Activated B cell treated with CpG ODN at 0.5 μM for 24 hours (primary cell): Measurements from ENCODE around the gene WBP2NL. TPM values are rescaled to one million over a fixed set of nuclear protein-coding genes. Genes with fewer than 3 reads are reported as not detected.

ENCODE experiments used
- ATAC-seq: fragments of 200-7000 bp; cut with Tn5 transposase; one replicate; pipeline ENCODE4 v1.10.0; 2021; ENCODE audit warnings: low read depth, mild to moderate bottlenecking, moderate library complexity
- CTCF ChIA-PET: fragments of 350-600 bp; sonication (Branson Sonifier 250); formaldehyde crosslinking; loops from one replicate; lab custom pipeline; 2021; ENCODE audit warnings: antibody characterized with exemption; lab: Charles Lee
- POLR2A ChIA-PET: fragments of 350-600 bp; sonication (Branson Sonifier 250); formaldehyde crosslinking; loops from one replicate; lab custom pipeline; 2021; ENCODE audit warnings: antibody characterized with exemption; lab: Charles Lee
- DNase-seq: peaks from one replicate; pipeline ENCODE4 v3.0.0; 2022
- H3K27ac Mint-ChIP-seq: one replicate; pipeline ENCODE4 v1.8.0; 2020; ENCODE audit warnings: mixed read lengths
- H3K27me3 Mint-ChIP-seq: one replicate; pipeline ENCODE4 v1.8.0; 2021; ENCODE audit warnings: mixed read lengths
- H3K36me3 Mint-ChIP-seq: one replicate; pipeline ENCODE4 v1.8.0; 2021; ENCODE audit warnings: low read depth, mixed read lengths
- H3K4me1 Mint-ChIP-seq: one replicate; pipeline ENCODE4 v1.8.0; 2021; ENCODE audit warnings: mixed read lengths
- H3K4me3 Mint-ChIP-seq: one replicate; pipeline ENCODE4 v1.8.0; 2020; ENCODE audit warnings: mild to moderate bottlenecking, mixed read lengths
- H3K9me3 Mint-ChIP-seq: one replicate; pipeline ENCODE4 v1.8.0; 2020; ENCODE audit warnings: mixed read lengths
- CTCF ChIP-seq: fragments of 200-600 bp; IDR thresholded peaks from one replicate; pipeline ENCODE4 v1.8.0; 2022; ENCODE audit warnings: antibody characterized with exemption, mild to moderate bottlenecking
- intact Hi-C: fragments of 100-400 bp; cut with micrococcal nuclease; formaldehyde crosslinking; loops from one replicate; pipeline ENCODE4 v1.15.1; 2024
- total RNA-seq: library from RNA; stranded (reverse); gene quantifications from 2 replicates; pipeline ENCODE4 v1.2.3, GENCODE V29; 2022

The WBP2NL gene
- total RNA-seq, 1 donor from 2014 or later: 7.8 TPM

DNA sequence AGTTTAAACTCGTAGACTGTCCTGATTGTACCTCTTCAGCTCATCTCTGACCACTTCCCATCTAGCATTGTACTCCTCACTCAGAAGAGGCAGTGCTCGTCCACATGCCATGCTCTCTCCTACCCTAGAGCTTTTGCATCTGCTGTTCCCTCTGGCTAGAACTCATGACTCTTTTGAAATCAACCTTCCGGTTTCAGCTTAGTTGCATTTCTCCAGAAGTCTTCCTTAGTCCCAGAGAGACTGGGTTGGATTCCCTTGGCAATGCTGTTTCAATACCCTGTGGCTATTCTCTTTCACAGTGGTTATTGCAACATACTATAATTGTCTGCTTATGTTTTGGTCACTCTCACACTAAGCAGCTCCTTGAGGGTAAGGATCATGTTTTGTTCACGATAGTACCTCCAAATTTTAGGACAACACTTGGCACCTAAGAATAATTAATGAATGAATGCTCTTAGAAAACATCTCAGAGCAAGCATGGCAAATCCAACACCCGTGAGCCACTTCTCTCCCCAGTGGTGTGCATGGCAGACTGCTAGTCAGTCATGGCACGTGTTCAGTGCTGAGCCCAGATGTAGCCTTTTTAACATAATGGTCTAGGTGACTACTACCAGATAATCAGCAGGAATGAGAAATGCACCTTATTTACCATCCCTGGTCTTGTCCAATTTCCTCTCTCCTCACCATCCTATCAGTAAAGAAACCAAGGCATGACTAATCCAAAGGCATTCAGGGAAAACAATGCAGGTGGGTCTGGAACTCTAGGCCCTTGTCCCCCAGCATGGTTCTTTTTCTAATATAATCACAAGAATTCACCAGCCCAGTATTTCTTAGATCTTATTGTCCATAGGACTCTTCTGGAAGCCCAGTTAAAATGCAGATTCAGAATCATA, 14.8 kb upstream of the WBP2NL start:
- DNase-seq (no peak), ATAC-seq (no peak)
- H3K27me3 Mint-ChIP-seq: peaks cover 9% of the 10 kb centered on the region
- H3K4me3 Mint-ChIP-seq: no peak overlapping the region
- POLR2A ChIA-PET: interaction anchor here (0.7 to 1.1 kb wide), 3 partner anchors 96 to 129 kb away, joined by 3 to 6 read pairs (median 6); partner anchors contain the start of gene SMDT1
- no peaks in the 10 kb centered on the region for H3K9me3 Mint-ChIP-seq
- no peak for TF ChIP-seq CTCF
- H3K36me3 Mint-ChIP-seq: no peaks in the 10 kb centered on the region
- H3K27ac Mint-ChIP-seq: no peak overlapping the region
- no peaks in the 10 kb centered on the region for H3K4me1 Mint-ChIP-seq
- intact Hi-C loops: no loop called here
- CTCF ChIA-PET: no interaction called here

GRCh38 chr22:41987276-41987675, 11.3 kb upstream of the WBP2NL start:
- DNase-seq: no peak
- no peak for TF ChIP-seq CTCF
- Mint-ChIP-seq H3K9me3 (no peaks in the 10 kb centered on the region), H3K4me1 (no peaks in the 10 kb centered on the region), H3K36me3 (no peaks in the 10 kb centered on the region), H3K27ac (no peak overlapping the region), H3K4me3 (no peak overlapping the region), H3K27me3 (peaks cover 11% of the 10 kb centered on the region)
- CTCF ChIA-PET: no interaction called here
- no peak for ATAC-seq
- POLR2A ChIA-PET: interaction anchor here (1.8 kb wide), 1 partner anchor 82 kb away, joined by 4 read pairs; no protein-coding TSS in a partner anchor
- intact Hi-C loops: no loop called here

DNA sequence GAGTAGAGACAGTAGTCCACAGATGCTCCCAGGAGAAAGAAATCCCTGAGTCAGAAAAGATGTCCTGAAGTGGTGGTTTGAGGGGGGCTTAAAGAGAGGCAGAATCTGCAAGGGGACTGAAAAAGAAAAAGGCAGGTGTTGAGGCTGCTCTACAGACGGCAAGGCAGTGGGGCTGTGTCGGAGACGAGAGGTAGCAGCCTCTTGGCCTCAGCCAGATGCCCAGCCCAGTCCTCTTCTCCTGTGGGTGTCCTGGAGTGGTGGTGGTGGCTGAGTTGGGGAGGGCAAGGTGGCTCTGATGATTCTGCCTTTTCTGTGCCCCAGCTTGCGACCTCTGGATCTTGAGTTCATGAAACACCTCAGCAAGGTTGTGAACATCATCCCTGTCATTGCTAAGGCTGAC, 9.3 kb upstream of the WBP2NL start:
- ChIA-PET CTCF (no interaction called here), POLR2A (interaction anchor here (1.4 kb wide), 1 partner anchor 9 kb away, joined by 4 read pairs; the partner anchor contains the start of gene WBP2NL)
- no peaks in the 10 kb centered on the region for H3K4me1 Mint-ChIP-seq
- no peak for ATAC-seq
- no peak for DNase-seq
- no peak overlapping the region for H3K27ac Mint-ChIP-seq
- H3K9me3 Mint-ChIP-seq: no peaks in the 10 kb centered on the region
- H3K4me3 Mint-ChIP-seq: no peak overlapping the region
- TF ChIP-seq CTCF: no peak
- intact Hi-C loops: no loop called here
- H3K27me3 Mint-ChIP-seq: peaks cover 13% of the 10 kb centered on the region
- H3K36me3 Mint-ChIP-seq: no peaks in the 10 kb centered on the region

- intact Hi-C loops: no loop called here
- H3K36me3 Mint-ChIP-seq: no peaks in the 10 kb centered on the region
- no peak for TF ChIP-seq CTCF
- ATAC-seq (no peak), DNase-seq (no peak)
- no peak overlapping the region for H3K4me3 Mint-ChIP-seq
- ChIA-PET CTCF (no interaction called here), POLR2A (no interaction called here)
- no peak overlapping the region for H3K27ac Mint-ChIP-seq
- peaks cover 10% of the 10 kb centered on the region for H3K27me3 Mint-ChIP-seq
- no peaks in the 10 kb centered on the region for H3K9me3 Mint-ChIP-seq
- H3K4me1 Mint-ChIP-seq: no peaks in the 10 kb centered on the region
Observed at GRCh38 chr22:41991111-41991510, 7.5 kb upstream of the WBP2NL start.

- intact Hi-C loops: no loop called here
- Mint-ChIP-seq H3K27ac (no peak overlapping the region), H3K9me3 (no peaks in the 10 kb centered on the region), H3K4me3 (no peak overlapping the region), H3K36me3 (no peaks in the 10 kb centered on the region), H3K27me3 (peaks cover 9% of the 10 kb centered on the region), H3K4me1 (no peaks in the 10 kb centered on the region)
- DNase-seq: no peak
- POLR2A ChIA-PET: interaction anchor here (0.7 kb wide), 1 partner anchor 49 kb away, joined by 3 read pairs; no protein-coding TSS in a partner anchor
- no peak for ATAC-seq
- CTCF ChIA-PET: no interaction called here
- TF ChIP-seq CTCF: no peak
Observed at GRCh38 chr22:41992496-41992895, 6.1 kb upstream of the WBP2NL start.
